Breast epithelium (tissue), 4 donors: ENCODE measurements around the gene KCNE3. TPM values are rescaled to one million over a fixed set of nuclear protein-coding genes. Genes with fewer than 3 reads are reported as not detected.

Source experiments
- DNase-seq, 2 donors: peaks; one replicate each; pipeline ENCODE4 v3.0.0-alpha.2; 2019; ENCODE audit warnings: low spot score in 2 of 2
- H3K27ac ChIP-seq, 2 donors: fragments of 200-600 bp; sonication (generic) in 1 of 2; one replicate each; pipeline ENCODE4 v1.5.1; 2016 to 2019; ENCODE audit warnings: mild to moderate bottlenecking in 1 of 2
- H3K27me3 ChIP-seq, 2 donors: fragments of 200-600 bp; sonication (generic) in 1 of 2; one replicate each; pipeline versions ENCODE4 v1.5.1 to v1.6.0; 2017 to 2019; ENCODE audit warnings: control low read depth in 1 of 2, mild to moderate bottlenecking in 1 of 2
- H3K36me3 ChIP-seq: fragments of 200-600 bp; one replicate; pipeline ENCODE4 v1.5.1; 2019
- H3K4me1 ChIP-seq, 2 donors: fragments of 200-600 bp; sonication (generic); one replicate each; pipeline ENCODE4 v1.5.1; 2016 to 2019; ENCODE audit warnings: control low read depth in 1 of 2
- H3K4me3 ChIP-seq, 3 donors: fragments of 200-600 bp; sonication (generic); 1 replicate in 2 of 3; 2 replicates in 1 of 3; pipeline ENCODE4 v1.5.1; 2016 to 2019; ENCODE audit warnings: mild to moderate bottlenecking in 3 of 3, moderate library complexity in 2 of 3
- H3K9me3 ChIP-seq, 2 donors: fragments of 200-600 bp; sonication (generic) in 1 of 2; one replicate each; pipeline ENCODE4 v1.5.1; 2016 to 2019; ENCODE audit warnings: control low read depth in 1 of 2
- POLR2A ChIP-seq: fragments of 450-650 bp; IDR thresholded peaks from one replicate; pipeline ENCODE4 v1.6.1; 2016; ENCODE audit warnings: antibody characterized with exemption, mild to moderate bottlenecking, moderate library complexity
- POLR2AphosphoS5 ChIP-seq, 3 donors: sonication (generic); formaldehyde crosslinking; IDR thresholded peaks; one replicate each; pipeline ENCODE4 v1.6.1; 2017; ENCODE audit warnings: antibody characterized with exemption in 3 of 3
- intact Hi-C: fragments of 100-400 bp; cut with DNase I; formaldehyde crosslinking; loops from one replicate; pipeline ENCODE4 v1.15.1; 2023; ENCODE audit warnings: low total_unique reads
- total RNA-seq, 3 donors: library from RNA; depleted of rRNA; stranded (reverse); fragments of >200 nt; gene quantifications; one replicate each; pipeline ENCODE4 v1.1.0, GENCODE V29; 2016
- TF ChIP-seq, protein P1 (sequence below), 3 donors: fragments of 450-650 bp; IDR thresholded peaks; one replicate each; pipeline ENCODE4 v1.5.1; 2016 to 2017; ENCODE audit warnings: antibody characterized with exemption in 3 of 3, mild to moderate bottlenecking in 3 of 3, moderate library complexity in 3 of 3

Gene KCNE3
- total RNA-seq, 3 donors from 2014 or later: 3.6 to 15.8 (median 4.7) TPM

DNA sequence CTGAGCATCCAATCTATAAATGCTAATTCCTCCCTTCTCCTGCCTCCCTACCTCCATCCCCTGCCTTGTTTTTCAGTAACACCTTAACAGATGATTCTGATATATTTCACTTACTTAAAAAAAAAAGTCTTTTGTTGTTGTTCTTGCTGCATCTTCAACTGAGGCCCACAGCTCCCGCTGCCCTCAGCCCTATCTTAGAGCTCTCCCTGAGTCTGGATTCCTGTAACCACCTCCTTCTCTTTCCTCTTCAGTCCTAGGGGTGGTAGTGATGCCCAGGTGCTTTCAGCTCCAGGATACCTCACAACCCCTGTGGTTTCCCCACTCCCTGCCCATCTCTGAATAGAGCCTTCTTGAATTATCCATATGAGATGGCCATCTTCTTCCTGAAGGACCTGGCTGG, 3.7 kb upstream of the KCNE3 start:
- TF ChIP-seq POLR2A (no peak), POLR2AphosphoS5 (IDR thresholded peaks at IDR 0.05) (no peak)
- TF ChIP-seq, protein P1, sequence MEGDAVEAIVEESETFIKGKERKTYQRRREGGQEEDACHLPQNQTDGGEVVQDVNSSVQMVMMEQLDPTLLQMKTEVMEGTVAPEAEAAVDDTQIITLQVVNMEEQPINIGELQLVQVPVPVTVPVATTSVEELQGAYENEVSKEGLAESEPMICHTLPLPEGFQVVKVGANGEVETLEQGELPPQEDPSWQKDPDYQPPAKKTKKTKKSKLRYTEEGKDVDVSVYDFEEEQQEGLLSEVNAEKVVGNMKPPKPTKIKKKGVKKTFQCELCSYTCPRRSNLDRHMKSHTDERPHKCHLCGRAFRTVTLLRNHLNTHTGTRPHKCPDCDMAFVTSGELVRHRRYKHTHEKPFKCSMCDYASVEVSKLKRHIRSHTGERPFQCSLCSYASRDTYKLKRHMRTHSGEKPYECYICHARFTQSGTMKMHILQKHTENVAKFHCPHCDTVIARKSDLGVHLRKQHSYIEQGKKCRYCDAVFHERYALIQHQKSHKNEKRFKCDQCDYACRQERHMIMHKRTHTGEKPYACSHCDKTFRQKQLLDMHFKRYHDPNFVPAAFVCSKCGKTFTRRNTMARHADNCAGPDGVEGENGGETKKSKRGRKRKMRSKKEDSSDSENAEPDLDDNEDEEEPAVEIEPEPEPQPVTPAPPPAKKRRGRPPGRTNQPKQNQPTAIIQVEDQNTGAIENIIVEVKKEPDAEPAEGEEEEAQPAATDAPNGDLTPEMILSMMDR (IDR thresholded peaks at IDR 0.05): no peak

DNA sequence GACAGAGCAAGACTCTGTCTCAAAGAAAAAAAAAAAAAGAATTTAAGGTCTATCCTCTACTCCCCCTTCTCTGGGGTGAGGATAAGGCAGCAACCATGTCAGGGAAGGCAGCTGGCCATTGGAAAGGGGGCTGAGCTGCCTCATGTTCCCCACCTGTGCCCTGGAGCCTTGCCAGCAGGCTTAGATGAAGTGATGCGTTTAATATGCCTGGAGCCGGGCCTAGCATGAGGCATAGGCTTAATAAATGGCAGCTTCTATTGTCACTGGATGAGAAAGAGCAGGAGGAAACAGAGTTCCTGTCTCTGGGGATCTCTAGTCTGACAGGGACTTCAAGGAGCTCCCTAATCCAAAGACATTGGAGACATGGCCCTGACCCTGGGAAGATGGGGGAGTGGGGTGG, 3.2 kb upstream of the KCNE3 start:
- intact Hi-C loops: no loop called here
- H3K9me3 ChIP-seq: no peaks in the 10 kb centered on the region
- DNase-seq: no peak
- H3K27ac ChIP-seq: no peak overlapping the region
- no peak for TF ChIP-seq POLR2AphosphoS5 (IDR thresholded peaks at IDR 0.05)
- TF ChIP-seq POLR2A: no peak
- TF ChIP-seq, protein P1 (IDR thresholded peaks at IDR 0.05): no peak
- H3K4me3 ChIP-seq: no peak overlapping the region
- H3K4me1 ChIP-seq: no peaks in the 10 kb centered on the region
- H3K27me3 ChIP-seq: no peaks in the 10 kb centered on the region
- H3K36me3 ChIP-seq: no peaks in the 10 kb centered on the region

More for the DNA sequence above, 3.7 kb upstream of the KCNE3 start:
- Histone ChIP-seq H3K27me3 (no peaks in the 10 kb centered on the region), H3K36me3 (no peaks in the 10 kb centered on the region), H3K9me3 (no peaks in the 10 kb centered on the region), H3K4me3 (no peak overlapping the region), H3K4me1 (no peaks in the 10 kb centered on the region), H3K27ac (no peak overlapping the region)
- intact Hi-C loops: no loop called here
- DNase-seq: no peak

DNA sequence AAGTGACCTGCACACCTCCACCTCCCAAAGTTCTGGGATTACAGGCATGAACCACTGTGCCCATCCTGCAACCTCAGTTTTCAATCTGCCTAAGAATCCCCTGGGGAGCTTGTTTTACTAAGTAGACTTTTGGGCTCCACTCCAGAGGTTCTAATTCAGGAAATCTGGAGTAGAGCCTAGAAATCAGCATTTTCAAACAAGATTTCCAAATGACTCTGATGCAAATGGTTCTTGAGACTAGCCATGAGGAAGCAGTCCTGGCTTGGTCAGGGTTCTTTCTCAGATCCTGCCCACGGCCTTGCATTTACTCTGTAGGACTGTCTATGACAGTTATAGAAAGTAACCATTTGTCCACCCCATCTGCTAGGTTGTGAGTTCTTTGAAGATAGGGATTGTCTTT, 1.6 kb upstream of the KCNE3 start:
- no peaks in the 10 kb centered on the region for H3K27me3 ChIP-seq
- intact Hi-C loops: no loop called here
- no peaks in the 10 kb centered on the region for H3K9me3 ChIP-seq
- DNase-seq: no peak
- no peak for TF ChIP-seq POLR2A
- no peak for TF ChIP-seq POLR2AphosphoS5 (IDR thresholded peaks at IDR 0.05)
- TF ChIP-seq, protein P1 (IDR thresholded peaks at IDR 0.05): no peak
- H3K4me1 ChIP-seq: no peaks in the 10 kb centered on the region
- no peak overlapping the region for H3K27ac ChIP-seq
- no peak overlapping the region for H3K4me3 ChIP-seq
- no peaks in the 10 kb centered on the region for H3K36me3 ChIP-seq

DNA sequence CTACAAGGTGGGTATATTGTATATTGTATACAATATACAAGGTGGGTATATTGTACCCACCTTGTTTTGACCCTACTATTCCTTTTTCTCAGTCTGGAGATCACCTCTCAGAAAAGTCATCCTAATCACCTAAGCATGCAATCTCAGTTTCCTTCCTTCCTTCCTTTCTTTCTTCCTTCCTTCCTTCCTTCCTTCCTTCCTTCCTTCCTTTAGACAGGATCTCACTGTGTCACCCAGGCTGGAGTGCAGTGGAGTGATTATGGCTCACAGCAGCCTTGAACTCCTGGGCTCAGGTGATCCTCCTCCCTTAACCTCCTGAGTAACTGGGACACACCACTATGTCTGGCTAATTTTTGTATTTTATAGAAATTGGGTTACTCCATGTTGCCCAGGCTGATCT, 1.2 kb upstream of the KCNE3 start:
- intact Hi-C loops: no loop called here
- Histone ChIP-seq H3K4me1 (no peaks in the 10 kb centered on the region), H3K27me3 (no peaks in the 10 kb centered on the region), H3K36me3 (no peaks in the 10 kb centered on the region), H3K27ac (no peak overlapping the region), H3K9me3 (no peaks in the 10 kb centered on the region), H3K4me3 (no peak overlapping the region)
- TF ChIP-seq, protein P1 (IDR thresholded peaks at IDR 0.05): no peak
- TF ChIP-seq POLR2A (no peak), POLR2AphosphoS5 (IDR thresholded peaks at IDR 0.05) (no peak)
- no peak for DNase-seq

DNA sequence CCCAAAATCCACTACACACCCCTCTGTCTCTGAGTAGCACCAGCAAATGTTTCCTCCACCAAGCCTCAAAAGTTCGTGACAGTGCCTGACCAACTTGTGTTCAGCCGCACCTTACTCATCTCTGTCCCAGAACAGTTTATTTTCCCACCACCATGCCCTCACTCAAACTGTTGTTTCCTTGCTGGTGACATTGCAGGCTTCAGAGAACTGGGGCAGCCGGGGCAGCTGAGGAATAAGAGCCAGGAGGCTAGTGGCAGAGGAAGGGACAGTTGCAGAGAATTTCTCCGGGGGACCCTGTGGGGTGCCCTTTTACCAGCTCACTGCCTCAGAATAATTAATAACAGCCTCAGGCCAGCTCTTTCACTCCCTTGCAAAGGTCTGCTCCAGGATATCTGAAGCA, 709 bp upstream of the KCNE3 start:
- TF ChIP-seq POLR2AphosphoS5 (IDR thresholded peaks at IDR 0.05): no peak
- no peak for TF ChIP-seq POLR2A
- TF ChIP-seq, protein P1 (IDR thresholded peaks at IDR 0.05): no peak
- no peak for DNase-seq
- Histone ChIP-seq H3K27me3 (no peaks in the 10 kb centered on the region), H3K27ac (peak overlapping the region in 1 of 2 donors; percentile 36), H3K9me3 (no peaks in the 10 kb centered on the region), H3K4me1 (no peaks in the 10 kb centered on the region), H3K4me3 (no peak overlapping the region), H3K36me3 (no peaks in the 10 kb centered on the region)
- intact Hi-C loops: no loop called here
